Measurements from ENCODE around the gene ZAP70.

Gene ZAP70

GRCh38 chr2:97736185-97736584 lies 22.8 kb downstream of the ZAP70 start:
- Mint-ChIP-seq H3K27me3 (ENCODE audit: low read depth, poor library complexity) (peaks cover 2% of the 10 kb centered on the region), H3K4me3 (no peak overlapping the region)

DNA sequence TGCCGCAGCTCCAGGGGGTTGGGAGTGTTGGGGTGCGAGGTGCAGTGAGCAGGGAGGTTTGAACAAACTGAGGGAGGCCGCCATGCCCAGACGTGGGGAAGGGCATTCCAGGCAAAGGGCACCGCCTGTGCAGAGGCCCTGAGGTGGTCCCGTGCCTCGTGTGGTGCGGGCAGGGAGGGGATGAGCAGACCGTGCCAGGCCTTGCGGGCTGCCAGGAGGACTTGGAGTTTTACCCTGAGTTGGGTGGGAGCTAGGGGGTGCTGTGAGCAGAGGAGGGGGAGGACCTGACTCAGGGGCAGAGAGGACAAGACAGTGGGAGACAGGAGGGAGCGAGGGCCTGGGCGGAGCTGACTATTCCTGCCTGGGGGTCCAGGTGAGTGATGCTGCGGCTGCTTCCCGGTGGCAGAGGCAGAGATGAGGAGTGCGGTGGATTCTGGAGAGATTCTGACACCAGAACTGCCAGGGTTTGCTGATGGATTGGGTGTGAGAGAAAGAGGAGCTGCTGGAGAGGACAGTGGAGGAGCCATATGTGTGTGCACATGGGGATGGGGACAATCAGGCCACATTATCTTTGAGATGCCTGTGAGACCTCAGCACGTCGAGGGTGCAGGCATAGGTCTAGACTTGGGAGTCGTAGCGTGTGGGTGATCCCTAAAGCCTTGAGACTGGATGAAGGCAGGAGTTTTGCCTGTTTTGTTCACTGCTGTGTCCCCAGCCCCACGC lies 23.4 kb downstream of the ZAP70 start:
- Mint-ChIP-seq H3K4me1 (peaks cover 16% of the 10 kb centered on the region), H3K9me3 (no peaks in the 10 kb centered on the region), H3K36me3 (ENCODE audit: low read depth) (no peaks in the 10 kb centered on the region), H3K4me3 (no peak overlapping the region), H3K27ac (peak overlapping the region; percentile 65), H3K27me3 (ENCODE audit: low read depth, poor library complexity) (peaks cover 4% of the 10 kb centered on the region)
- no peak for DNase-seq
- no peak for TF ChIP-seq CTCF (IDR thresholded peaks at IDR 0.05)

More at GRCh38 chr2:97736185-97736584, 22.8 kb downstream of the ZAP70 start:
- Mint-ChIP-seq H3K4me1 (peaks cover 17% of the 10 kb centered on the region), H3K36me3 (ENCODE audit: low read depth) (peaks cover 4% of the 10 kb centered on the region), H3K27ac (peak overlapping the region; percentile 65), H3K9me3 (peaks cover 3% of the 10 kb centered on the region)
- DNase-seq, result no peak
- no peak for TF ChIP-seq CTCF (IDR thresholded peaks at IDR 0.05)

GRCh38 chr2:97737421-97738178 lies 24.2 kb downstream of the ZAP70 start:
- no peak for TF ChIP-seq CTCF (IDR thresholded peaks at IDR 0.05)
- Mint-ChIP-seq H3K9me3 (no peaks in the 10 kb centered on the region), H3K4me1 (peaks cover 21% of the 10 kb centered on the region), H3K27me3 (ENCODE audit: low read depth, poor library complexity) (peaks cover 7% of the 10 kb centered on the region), H3K4me3 (no peak overlapping the region), H3K27ac (no peak overlapping the region), H3K36me3 (ENCODE audit: low read depth) (no peaks in the 10 kb centered on the region)
- DNase-seq, result no peak

GRCh38 chr2:97738179-97739019 lies 25.0 kb downstream of the ZAP70 start:
- no peak for TF ChIP-seq CTCF (IDR thresholded peaks at IDR 0.05)
- H3K4me1 Mint-ChIP-seq, result peaks cover 29% of the 10 kb centered on the region
- H3K27ac Mint-ChIP-seq, result no peak overlapping the region
- no peak for DNase-seq
- H3K27me3 Mint-ChIP-seq (ENCODE audit: low read depth, poor library complexity), result peaks cover 7% of the 10 kb centered on the region
- no peaks in the 10 kb centered on the region for H3K36me3 Mint-ChIP-seq (ENCODE audit: low read depth)
- H3K4me3 Mint-ChIP-seq, result no peak overlapping the region
- H3K9me3 Mint-ChIP-seq, result no peaks in the 10 kb centered on the region

DNA sequence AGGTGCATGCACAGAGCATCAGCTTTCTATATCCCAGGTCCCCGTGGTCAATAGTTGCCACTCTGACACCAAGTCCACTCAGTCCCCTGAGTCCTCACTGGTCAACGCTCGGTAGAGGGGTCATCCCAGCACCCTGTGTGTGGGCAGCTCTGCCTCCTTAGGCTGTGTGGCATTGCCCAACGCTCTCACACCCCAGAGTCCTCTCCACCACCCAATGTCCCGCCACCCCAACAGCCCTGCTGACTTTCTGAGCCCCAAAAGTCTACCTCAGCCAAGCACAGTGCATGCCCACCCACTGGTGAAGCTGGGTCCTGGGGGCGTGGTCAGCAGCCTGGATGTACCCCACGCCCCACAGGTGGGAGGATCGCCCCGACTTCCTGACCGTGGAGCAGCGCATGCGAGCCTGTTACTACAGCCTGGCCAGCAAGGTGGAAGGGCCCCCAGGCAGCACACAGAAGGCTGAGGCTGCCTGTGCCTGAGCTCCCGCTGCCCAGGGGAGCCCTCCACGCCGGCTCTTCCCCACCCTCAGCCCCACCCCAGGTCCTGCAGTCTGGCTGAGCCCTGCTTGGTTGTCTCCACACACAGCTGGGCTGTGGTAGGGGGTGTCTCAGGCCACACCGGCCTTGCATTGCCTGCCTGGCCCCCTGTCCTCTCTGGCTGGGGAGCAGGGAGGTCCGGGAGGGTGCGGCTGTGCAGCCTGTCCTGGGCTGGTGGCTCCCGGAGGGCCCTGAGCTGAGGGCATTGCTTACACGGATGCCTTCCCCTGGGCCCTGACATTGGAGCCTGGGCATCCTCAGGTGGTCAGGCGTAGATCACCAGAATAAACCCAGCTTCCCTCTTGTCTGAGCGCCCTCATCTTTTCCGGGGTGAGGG lies 25.9 kb downstream of the ZAP70 start:
- H3K9me3 Mint-ChIP-seq, result peaks cover 3% of the 10 kb centered on the region
- H3K36me3 Mint-ChIP-seq (ENCODE audit: low read depth), result peaks cover 8% of the 10 kb centered on the region
- H3K4me3 Mint-ChIP-seq, result no peak overlapping the region
- no peak for DNase-seq
- H3K4me1 Mint-ChIP-seq, result peaks cover 36% of the 10 kb centered on the region
- TF ChIP-seq CTCF (IDR thresholded peaks at IDR 0.05), result no peak
- no peak overlapping the region for H3K27ac Mint-ChIP-seq
- H3K27me3 Mint-ChIP-seq (ENCODE audit: low read depth, poor library complexity), result peaks cover 7% of the 10 kb centered on the region
